GM12864 (cell line): Measurements from ENCODE around the gene CITED4.
A peak's percentile ranks its signal among the peaks of the same experiment; 100 is the strongest.

Source experiments
- DNase-seq: peaks from one replicate; pipeline ENCODE4 v3.0.0-alpha.2; 2011; ENCODE audit warnings: low read depth
- H3K4me3 ChIP-seq: 2 replicates; pipeline ENCODE4 v1.5.1; 2011; ENCODE audit warnings: mild to moderate bottlenecking, low read depth, low read length, control low read depth
- CTCF ChIP-seq: IDR thresholded peaks from 2 replicates; pipeline ENCODE4 v1.5.1; 2011; ENCODE audit warnings: low read depth, mild to moderate bottlenecking, moderate library complexity, low read length, control low read depth, inconsistent platforms; ENCODE audit errors: missing control alignments

CITED4 gene

GRCh38 chr1:40868051-40868723 is 6.0 kb upstream of the CITED4 start:
- no peak for DNase-seq
- TF ChIP-seq CTCF: no peak
- no peak overlapping the region for H3K4me3 ChIP-seq

GRCh38 chr1:40861224-40862003 is 749 bp downstream of the CITED4 start:
- TF ChIP-seq CTCF: no peak
- peak overlapping the region; percentile 49 for H3K4me3 ChIP-seq
- DNase-seq: no peak

GRCh38 chr1:40860706-40861223 is 1.4 kb downstream of the CITED4 start:
- no peak for DNase-seq
- H3K4me3 ChIP-seq: no peak overlapping the region
- no peak for TF ChIP-seq CTCF

GRCh38 chr1:40858856-40859416 is 3.2 kb downstream of the CITED4 start:
- DNase-seq: no peak
- no peak overlapping the region for H3K4me3 ChIP-seq
- no peak for TF ChIP-seq CTCF

- H3K4me3 ChIP-seq: no peak overlapping the region
- no peak for TF ChIP-seq CTCF
- DNase-seq: no peak
These were observed 4.4 kb downstream of the CITED4 start for GRCh38 chr1:40857737-40858136.

- no peak overlapping the region for H3K4me3 ChIP-seq
- DNase-seq: no peak
- TF ChIP-seq CTCF: no peak
These were observed 5.4 kb downstream of the CITED4 start for GRCh38 chr1:40856656-40857302.
